K562 (cell line): ENCODE measurements around the gene NXF1. TPM values are rescaled to one million over a fixed set of nuclear protein-coding genes. Genes with fewer than 3 reads are reported as not detected.
A peak's percentile ranks its signal among the peaks of the same experiment; 100 is the strongest.

Experiments used
- HDAC3 ChIP-seq: fragments of 450-650 bp; IDR thresholded peaks from 2 replicates; pipeline ENCODE4 v1.6.1; 2018; ENCODE audit warnings: borderline replicate concordance, mild to moderate bottlenecking, moderate library complexity; ENCODE audit not compliant: partially characterized antibody
- MYBL2 ChIP-seq, 2 experiments: fragments of 450-650 bp in 1 of 2; sonication (generic) in 1 of 2; formaldehyde crosslinking in 1 of 2; IDR thresholded peaks; 2 replicates each; pipeline versions ENCODE4 v1.6.1 to v1.8.1; 2017 to 2022; ENCODE audit warnings: borderline replicate concordance in 1 of 2, inconsistent platforms in 1 of 2, low read depth in 1 of 2, mild to moderate bottlenecking in 1 of 2, missing genetic modification reagents in 1 of 2, moderate library complexity in 1 of 2
- NFYB ChIP-seq: IDR thresholded peaks from 2 replicates; pipeline ENCODE4 v1.6.1; 2011; ENCODE audit warnings: mild to moderate bottlenecking, moderate library complexity; ENCODE audit not compliant: insufficient read length; ENCODE audit errors: extremely low read depth
- NR4A1 ChIP-seq, 2 experiments: fragments of 250-450 bp in 1 of 2; fragments of 450-650 bp in 1 of 2; sonication (Bioruptor Pico) in 1 of 2; IDR thresholded peaks; 2 replicates each; pipeline versions ENCODE4 v1.4.0 to v1.6.1; 2016 to 2020; ENCODE audit warnings: mild to moderate bottlenecking in 2 of 2, missing compliant biosample characterization in 1 of 2, missing genetic modification characterization in 1 of 2, moderate library complexity in 1 of 2
- PTRF ChIP-seq: fragments of 450-650 bp; IDR thresholded peaks from 2 replicates; pipeline ENCODE4 v1.6.1; 2016; ENCODE audit warnings: mild to moderate bottlenecking, missing genetic modification characterization, missing compliant biosample characterization
- RAD51 ChIP-seq: fragments of 450-650 bp; IDR thresholded peaks from 2 replicates; pipeline ENCODE4 v1.7.1; 2016; ENCODE audit warnings: low read depth, mild to moderate bottlenecking, borderline replicate concordance
- SMARCA5 ChIP-seq: fragments of 450-650 bp; IDR thresholded peaks from 2 replicates; pipeline ENCODE4 v1.6.1; 2016
- SP2 ChIP-seq: IDR thresholded peaks from 2 replicates; pipeline ENCODE4 v1.6.1; 2011; ENCODE audit warnings: mild to moderate bottlenecking, low read depth, low read length, moderate library complexity; ENCODE audit not compliant: poor library complexity, severe bottlenecking; ENCODE audit errors: extremely low read depth
- SREBF2 ChIP-seq: sonication (generic); formaldehyde crosslinking; IDR thresholded peaks from 2 replicates; pipeline ENCODE4 v1.4.0; 2020; ENCODE audit warnings: mild to moderate bottlenecking, missing genetic modification reagents
- ZNF212 ChIP-seq: fragments of 450-650 bp; formaldehyde crosslinking; IDR thresholded peaks from 2 replicates; pipeline ENCODE4 v1.4.0; 2020; ENCODE audit warnings: mild to moderate bottlenecking
- ZNF316 ChIP-seq: fragments of 450-650 bp; IDR thresholded peaks from 2 replicates; pipeline ENCODE4 v1.6.1; 2016
- ZNF347 ChIP-seq: fragments of 450-650 bp; formaldehyde crosslinking; IDR thresholded peaks from 2 replicates; pipeline ENCODE4 v1.4.0; 2020; ENCODE audit warnings: low read depth, mild to moderate bottlenecking, moderate library complexity
- ZNF408 ChIP-seq: fragments of 250-450 bp; sonication (Bioruptor Pico); IDR thresholded peaks from 2 replicates; pipeline ENCODE4 v1.4.0; 2020; ENCODE audit warnings: low read depth, mild to moderate bottlenecking, moderate library complexity
- ZSCAN29 ChIP-seq: fragments of 450-650 bp; IDR thresholded peaks from 2 replicates; pipeline ENCODE4 v1.6.1; 2017
- polyA plus RNA-seq, 8 experiments: library from polyadenylated mRNA; depleted of rRNA in 4 of 8; stranded (reverse) in 5 of 8; unstranded in 3 of 8; fragments of >200 nt; fragmentation: Nextera tagmentation in 2 of 8; fragmentation: Illumina TruSeq in 1 of 8; extraction: Ambion mirVana in 2 of 8; extraction: Trizol in 1 of 8; gene quantifications; 2 replicates each; pipeline versions ENCODE4 v1.2.1 to v1.2.3, GENCODE V29; 2011 to 2014; ENCODE audit warnings: inconsistent platforms in 1 of 8, missing spikeins in 1 of 8
- total RNA-seq, 7 experiments: library from RNA; depleted of rRNA in 6 of 7; stranded (reverse); fragments of >200 nt in 6 of 7; fragmentation: Illumina TruSeq in 2 of 7; extraction: Trizol in 2 of 7; gene quantifications; 2 replicates each; pipeline versions ENCODE4 v1.2.1 to v1.2.3, GENCODE V29; 2011 to 2021; ENCODE audit warnings: low replicate concordance in 1 of 7
- TF ChIP-seq, protein P1 (sequence below): sonication (generic); formaldehyde crosslinking; IDR thresholded peaks from 2 replicates; pipeline ENCODE4 v1.8.1; 2023; ENCODE audit warnings: mild to moderate bottlenecking, missing genetic modification reagents
- TF ChIP-seq, protein P2 (sequence below): IDR thresholded peaks from 2 replicates; pipeline ENCODE4 v1.6.1; 2012; ENCODE audit warnings: low read depth, low read length, improper control_type of control experiment, borderline replicate concordance
- TF ChIP-seq, protein P3 (sequence below): fragments of 150-350 bp; IDR thresholded peaks from 2 replicates; pipeline ENCODE4 v1.6.1; 2014; ENCODE audit warnings: low read depth, mild to moderate bottlenecking, low read length, borderline replicate concordance
- TF ChIP-seq, protein P4 (sequence below): fragments of 450-650 bp; formaldehyde crosslinking; IDR thresholded peaks from 2 replicates; pipeline ENCODE4 v1.4.0; 2020; ENCODE audit warnings: mild to moderate bottlenecking

Gene NXF1
- total and polyA plus RNA-seq, 9 of the 15 experiments (the other 6 are each of a cell fraction or from before 2014, with no cell fraction given), result 18.1 to 98.3 (median 35.8) TPM

DNA sequence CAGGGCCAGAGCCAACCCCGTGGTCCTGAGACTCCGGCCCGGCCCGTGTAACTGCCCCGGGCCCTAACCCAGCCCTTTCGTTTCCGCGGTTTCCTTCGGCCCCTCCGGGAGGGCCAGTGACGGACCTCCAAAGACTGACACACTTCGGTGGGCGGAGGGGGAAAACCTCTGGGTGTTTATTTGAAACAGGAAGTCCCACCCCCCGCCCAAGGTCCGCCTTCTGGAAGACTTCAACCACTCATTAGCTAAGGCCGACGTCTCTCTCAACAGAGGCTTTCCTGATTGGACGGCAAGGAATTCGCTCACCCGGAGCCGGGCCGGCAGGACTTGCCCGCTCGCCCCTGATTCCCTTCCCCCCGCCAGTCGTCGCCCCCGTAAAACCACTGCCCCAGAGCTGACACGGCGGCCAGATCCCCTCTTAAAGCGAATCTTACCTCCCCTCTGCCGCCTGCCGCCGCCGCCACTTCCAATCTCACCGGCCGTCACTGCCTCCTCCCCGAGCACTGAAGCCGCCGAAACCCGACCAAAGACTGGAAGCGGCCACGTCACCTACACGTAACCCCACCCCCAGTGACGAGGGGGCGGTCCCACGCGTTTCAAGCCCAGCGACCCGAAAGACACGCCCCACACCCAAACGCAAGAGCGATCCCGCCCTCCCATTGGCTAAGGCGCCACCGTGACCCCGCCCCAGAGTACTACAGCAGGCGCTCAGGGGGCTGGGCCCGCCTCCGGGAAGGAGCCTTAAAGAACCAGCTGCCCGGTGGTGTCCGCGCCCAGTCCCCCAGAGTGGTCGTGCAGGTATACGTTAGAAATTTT lies 26.5 kb upstream of the NXF1 start, which contains the start of gene STX5 (continued):
- TF ChIP-seq PTRF (no peak), ZNF212 (CRISPR knock-in tag) (no peak), NFYB (peak; percentile 95), MYBL2 (IDR thresholded peaks at IDR 0.05; ENCODE audit: low read depth) (no peak), MYBL2 (CRISPR knock-in tag; IDR thresholded peaks at IDR 0.05; ENCODE audit: borderline replicate concordance) (no peak), ZNF408 (CRISPR knock-in tag) (no peak), HDAC3 (no peak), NR4A1 (CRISPR knock-in tag; IDR thresholded peaks at IDR 0.05) (no peak), NR4A1 (tag; IDR thresholded peaks at IDR 0.05) (no peak), ZNF347 (no peak), SREBF2 (no peak), RAD51 (peak; percentile 35; the same call in 1 of the 2 replicates), ZSCAN29 (no peak; the same call in 1 of the 2 replicates), SMARCA5 (0 out of 2 replicates have a peak, but pooled peaks have one; percentile 46), SP2 (peak; percentile 93), ZNF316 (peak; percentile 41; the same call in 1 of the 2 replicates)
- TF ChIP-seq, protein P1, sequence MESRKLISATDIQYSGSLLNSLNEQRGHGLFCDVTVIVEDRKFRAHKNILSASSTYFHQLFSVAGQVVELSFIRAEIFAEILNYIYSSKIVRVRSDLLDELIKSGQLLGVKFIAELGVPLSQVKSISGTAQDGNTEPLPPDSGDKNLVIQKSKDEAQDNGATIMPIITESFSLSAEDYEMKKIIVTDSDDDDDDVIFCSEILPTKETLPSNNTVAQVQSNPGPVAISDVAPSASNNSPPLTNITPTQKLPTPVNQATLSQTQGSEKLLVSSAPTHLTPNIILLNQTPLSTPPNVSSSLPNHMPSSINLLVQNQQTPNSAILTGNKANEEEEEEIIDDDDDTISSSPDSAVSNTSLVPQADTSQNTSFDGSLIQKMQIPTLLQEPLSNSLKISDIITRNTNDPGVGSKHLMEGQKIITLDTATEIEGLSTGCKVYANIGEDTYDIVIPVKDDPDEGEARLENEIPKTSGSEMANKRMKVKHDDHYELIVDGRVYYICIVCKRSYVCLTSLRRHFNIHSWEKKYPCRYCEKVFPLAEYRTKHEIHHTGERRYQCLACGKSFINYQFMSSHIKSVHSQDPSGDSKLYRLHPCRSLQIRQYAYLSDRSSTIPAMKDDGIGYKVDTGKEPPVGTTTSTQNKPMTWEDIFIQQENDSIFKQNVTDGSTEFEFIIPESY, result peak; percentile 10; the same call in 1 of the 2 replicates
- TF ChIP-seq, protein P2, sequence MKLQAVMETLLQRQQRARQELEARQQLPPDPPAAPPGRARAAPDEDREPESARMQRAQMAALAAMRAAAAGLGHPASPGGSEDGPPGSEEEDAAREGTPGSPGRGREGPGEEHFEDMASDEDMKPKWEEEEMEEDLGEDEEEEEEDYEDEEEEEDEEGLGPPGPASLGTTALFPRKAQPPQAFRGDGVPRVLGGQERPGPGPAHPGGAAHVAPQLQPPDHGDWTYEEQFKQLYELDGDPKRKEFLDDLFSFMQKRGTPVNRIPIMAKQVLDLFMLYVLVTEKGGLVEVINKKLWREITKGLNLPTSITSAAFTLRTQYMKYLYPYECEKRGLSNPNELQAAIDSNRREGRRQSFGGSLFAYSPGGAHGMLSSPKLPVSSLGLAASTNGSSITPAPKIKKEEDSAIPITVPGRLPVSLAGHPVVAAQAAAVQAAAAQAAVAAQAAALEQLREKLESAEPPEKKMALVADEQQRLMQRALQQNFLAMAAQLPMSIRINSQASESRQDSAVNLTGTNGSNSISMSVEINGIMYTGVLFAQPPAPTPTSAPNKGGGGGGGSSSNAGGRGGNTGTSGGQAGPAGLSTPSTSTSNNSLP, result peak; percentile 52; the same call in 1 of the 2 replicates
- TF ChIP-seq, protein P3, sequence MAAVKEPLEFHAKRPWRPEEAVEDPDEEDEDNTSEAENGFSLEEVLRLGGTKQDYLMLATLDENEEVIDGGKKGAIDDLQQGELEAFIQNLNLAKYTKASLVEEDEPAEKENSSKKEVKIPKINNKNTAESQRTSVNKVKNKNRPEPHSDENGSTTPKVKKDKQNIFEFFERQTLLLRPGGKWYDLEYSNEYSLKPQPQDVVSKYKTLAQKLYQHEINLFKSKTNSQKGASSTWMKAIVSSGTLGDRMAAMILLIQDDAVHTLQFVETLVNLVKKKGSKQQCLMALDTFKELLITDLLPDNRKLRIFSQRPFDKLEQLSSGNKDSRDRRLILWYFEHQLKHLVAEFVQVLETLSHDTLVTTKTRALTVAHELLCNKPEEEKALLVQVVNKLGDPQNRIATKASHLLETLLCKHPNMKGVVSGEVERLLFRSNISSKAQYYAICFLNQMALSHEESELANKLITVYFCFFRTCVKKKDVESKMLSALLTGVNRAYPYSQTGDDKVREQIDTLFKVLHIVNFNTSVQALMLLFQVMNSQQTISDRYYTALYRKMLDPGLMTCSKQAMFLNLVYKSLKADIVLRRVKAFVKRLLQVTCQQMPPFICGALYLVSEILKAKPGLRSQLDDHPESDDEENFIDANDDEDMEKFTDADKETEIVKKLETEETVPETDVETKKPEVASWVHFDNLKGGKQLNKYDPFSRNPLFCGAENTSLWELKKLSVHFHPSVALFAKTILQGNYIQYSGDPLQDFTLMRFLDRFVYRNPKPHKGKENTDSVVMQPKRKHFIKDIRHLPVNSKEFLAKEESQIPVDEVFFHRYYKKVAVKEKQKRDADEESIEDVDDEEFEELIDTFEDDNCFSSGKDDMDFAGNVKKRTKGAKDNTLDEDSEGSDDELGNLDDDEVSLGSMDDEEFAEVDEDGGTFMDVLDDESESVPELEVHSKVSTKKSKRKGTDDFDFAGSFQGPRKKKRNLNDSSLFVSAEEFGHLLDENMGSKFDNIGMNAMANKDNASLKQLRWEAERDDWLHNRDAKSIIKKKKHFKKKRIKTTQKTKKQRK, result peak; percentile 97
- TF ChIP-seq, protein P4, sequence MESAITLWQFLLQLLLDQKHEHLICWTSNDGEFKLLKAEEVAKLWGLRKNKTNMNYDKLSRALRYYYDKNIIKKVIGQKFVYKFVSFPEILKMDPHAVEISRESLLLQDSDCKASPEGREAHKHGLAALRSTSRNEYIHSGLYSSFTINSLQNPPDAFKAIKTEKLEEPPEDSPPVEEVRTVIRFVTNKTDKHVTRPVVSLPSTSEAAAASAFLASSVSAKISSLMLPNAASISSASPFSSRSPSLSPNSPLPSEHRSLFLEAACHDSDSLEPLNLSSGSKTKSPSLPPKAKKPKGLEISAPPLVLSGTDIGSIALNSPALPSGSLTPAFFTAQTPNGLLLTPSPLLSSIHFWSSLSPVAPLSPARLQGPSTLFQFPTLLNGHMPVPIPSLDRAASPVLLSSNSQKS (CRISPR knock-in tag), result no peak
